ENCODE measurements around the gene GRAMD1C. TPM values are rescaled to one million over a fixed set of nuclear protein-coding genes. Genes with fewer than 3 reads are reported as not detected.

GRAMD1C gene
- total and polyA plus RNA-seq, 9 of the 15 experiments (the other 6 are each of a cell fraction or from before 2014, with no cell fraction given), result not detected

DNA sequence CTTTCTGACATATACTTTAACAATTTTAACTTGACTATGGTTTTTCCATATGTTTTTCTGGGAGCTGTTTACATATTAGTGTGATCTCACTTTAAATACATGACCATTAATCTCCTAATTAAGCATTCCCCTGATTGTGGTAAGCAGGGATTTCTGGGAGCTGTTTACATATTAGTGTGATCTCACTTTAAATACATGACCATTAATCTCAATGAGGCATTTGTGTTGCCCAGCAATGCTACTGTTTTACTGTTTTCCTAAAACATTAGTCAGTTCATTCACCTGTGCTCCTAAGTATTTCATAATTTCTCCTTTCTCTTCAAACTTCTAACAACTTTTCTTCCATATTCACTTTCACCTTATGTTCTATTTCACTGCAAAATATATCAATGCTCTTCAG, 3.6 kb upstream of the GRAMD1C start:
- Histone ChIP-seq H3K9me1 (ENCODE audit: control insufficient read depth, insufficient read depth, low read length) (no peaks in the 10 kb centered on the region), H3K9ac (ENCODE audit: insufficient read depth in 1 of 2, low read depth in 2 of 2, low read length in 2 of 2) (no peak overlapping the region), H3K27ac (ENCODE audit: extremely low read depth, low read depth, low read length) (no peak overlapping the region), H4K20me1 (replicated peaks; ENCODE audit: control insufficient read depth, insufficient read depth, low read length) (no peaks in the 10 kb centered on the region), H3K9me3 (replicated peaks; ENCODE audit: control insufficient read depth, insufficient read depth, low read depth, low read length) (no peaks in the 10 kb centered on the region), H3K4me1 (replicated peaks in 1 of 2; ENCODE audit: control insufficient read depth in 2 of 2, insufficient read depth in 2 of 2, low read length in 2 of 2) (peaks cover 0 to 5% of the 10 kb centered on the region in 2 experiments; a peak in 1 of 5 replicates), H3K36me3 (ENCODE audit: control insufficient read depth, insufficient read depth, low read length) (no peaks in the 10 kb centered on the region), H3K79me2 (ENCODE audit: control insufficient read depth, insufficient read depth, low read length) (no peaks in the 10 kb centered on the region), H3K27me3 (ENCODE audit: control insufficient read depth in 2 of 2, insufficient read depth in 2 of 2, low read length in 2 of 2) (peaks cover 0 to 6% of the 10 kb centered on the region in 2 experiments; a peak in 2 of 5 replicates), H3K4me2 (ENCODE audit: insufficient read depth, low read length) (no peak overlapping the region), H2AFZ (ENCODE audit: low read depth, low read length) (no peak overlapping the region), H3K4me3 (no peak overlapping the region)
- ATAC-seq (no peak), DNase-seq (ENCODE audit: extremely low read depth in 1 of 4, low spot score in 3 of 4) (no peak), FAIRE-seq (no peak)
- in situ Hi-C loops (cut with MboI), result no loop called here
- ChIA-PET CTCF (ENCODE audit: low intra/inter-chr PET ratio) (interaction anchor here (0.6 kb wide), 1 partner anchor 138 kb away, joined by 5 read pairs; no protein-coding TSS in a partner anchor), POLR2A (no interaction called here)
- intact Hi-C loops (cut with micrococcal nuclease), result loop anchor here (10.0 kb wide), 1 partner anchor 320 kb away; no protein-coding TSS in a partner anchor
- no peak for TF ChIP-seq ZNF134 (CRISPR knock-in tag; conservative IDR thresholded peaks at IDR 0.05)
- no peak for TF ChIP-seq CUX1 (CRISPR knock-in tag; IDR thresholded peaks at IDR 0.05)
- no peak for TF ChIP-seq ETV5 (CRISPR knock-in tag; IDR thresholded peaks at IDR 0.05; ENCODE audit: low read depth)
- no peak for TF ChIP-seq HDAC3 (IDR thresholded peaks at IDR 0.05; ENCODE audit: borderline replicate concordance, partially characterized antibody)
- TF ChIP-seq, protein P1, sequence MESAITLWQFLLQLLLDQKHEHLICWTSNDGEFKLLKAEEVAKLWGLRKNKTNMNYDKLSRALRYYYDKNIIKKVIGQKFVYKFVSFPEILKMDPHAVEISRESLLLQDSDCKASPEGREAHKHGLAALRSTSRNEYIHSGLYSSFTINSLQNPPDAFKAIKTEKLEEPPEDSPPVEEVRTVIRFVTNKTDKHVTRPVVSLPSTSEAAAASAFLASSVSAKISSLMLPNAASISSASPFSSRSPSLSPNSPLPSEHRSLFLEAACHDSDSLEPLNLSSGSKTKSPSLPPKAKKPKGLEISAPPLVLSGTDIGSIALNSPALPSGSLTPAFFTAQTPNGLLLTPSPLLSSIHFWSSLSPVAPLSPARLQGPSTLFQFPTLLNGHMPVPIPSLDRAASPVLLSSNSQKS (CRISPR knock-in tag; IDR thresholded peaks at IDR 0.05), result no peak
- no peak for TF ChIP-seq ZZZ3 (IDR thresholded peaks at IDR 0.05)
- TF ChIP-seq STAT5B (CRISPR knock-in tag; IDR thresholded peaks at IDR 0.05), result no peak
- no peak for TF ChIP-seq PCBP1 (IDR thresholded peaks at IDR 0.05; ENCODE audit: low read depth, low read length, poor library complexity, severe bottlenecking)
- TF ChIP-seq EGR1 (conservative IDR thresholded peaks at IDR 0.05), result no peak
- TF ChIP-seq ZFX (CRISPR knock-in tag; IDR thresholded peaks at IDR 0.05), result no peak
- no peak for TF ChIP-seq PHF20 (IDR thresholded peaks at IDR 0.05; ENCODE audit: partially characterized antibody)
- TF ChIP-seq ZNF253 (CRISPR knock-in tag; conservative IDR thresholded peaks at IDR 0.05), result no peak
- TF ChIP-seq MAFF (IDR thresholded peaks at IDR 0.05; ENCODE audit: low read length), result no peak
- TF ChIP-seq C11orf30 (IDR thresholded peaks at IDR 0.05; ENCODE audit: low read depth), result no peak
- no peak for TF ChIP-seq SETDB1 (IDR thresholded peaks at IDR 0.05; ENCODE audit: low read length)
- no peak for TF ChIP-seq EP300 (IDR thresholded peaks at IDR 0.05; ENCODE audit: low read length)
- no peak for TF ChIP-seq ZSCAN29 (IDR thresholded peaks at IDR 0.05)
- BruUV-seq (replicated peaks), result no TSS peak
